OCI-LY1 (cell line): ENCODE measurements around the gene TMCO5A.

Experiments
- EZH2 ChIP-seq: fragments of 200-600 bp; sonication (generic), shearing (Covaris generic); IDR thresholded peaks from 2 replicates; pipeline ENCODE4 v1.8.0; 2017; ENCODE audit warnings: borderline replicate concordance, mixed run types, mild to moderate bottlenecking, antibody characterized with exemption, low read length, moderate library complexity, mixed read lengths
- TF ChIP-seq, protein P1 (sequence below): fragments of 200-600 bp; sonication (generic), shearing (Covaris generic); IDR thresholded peaks from 2 replicates; pipeline ENCODE4 v1.5.1; 2017; ENCODE audit warnings: mild to moderate bottlenecking, antibody characterized with exemption, low read length, moderate library complexity, mixed read lengths

DNA sequence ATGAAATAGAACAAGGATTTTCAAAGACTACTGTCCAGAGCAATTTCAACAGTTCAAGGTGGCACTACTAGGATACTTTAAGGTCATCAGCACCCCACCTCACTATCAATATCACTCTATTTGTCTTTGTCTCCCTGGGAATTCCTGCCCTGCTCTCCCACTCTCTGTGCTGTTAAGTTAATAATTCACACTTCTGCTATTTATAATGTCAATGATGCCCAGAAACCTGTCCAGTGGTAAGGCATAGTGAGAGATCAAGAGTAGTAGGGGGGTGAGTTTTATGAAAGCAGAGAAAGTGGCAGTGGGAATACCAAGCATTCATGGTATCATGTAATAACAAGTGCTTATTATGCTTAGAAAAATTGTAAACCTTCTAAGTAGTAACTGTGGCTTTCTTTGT is 7.3 kb downstream of the TMCO5A start:
- TF ChIP-seq, protein P1, sequence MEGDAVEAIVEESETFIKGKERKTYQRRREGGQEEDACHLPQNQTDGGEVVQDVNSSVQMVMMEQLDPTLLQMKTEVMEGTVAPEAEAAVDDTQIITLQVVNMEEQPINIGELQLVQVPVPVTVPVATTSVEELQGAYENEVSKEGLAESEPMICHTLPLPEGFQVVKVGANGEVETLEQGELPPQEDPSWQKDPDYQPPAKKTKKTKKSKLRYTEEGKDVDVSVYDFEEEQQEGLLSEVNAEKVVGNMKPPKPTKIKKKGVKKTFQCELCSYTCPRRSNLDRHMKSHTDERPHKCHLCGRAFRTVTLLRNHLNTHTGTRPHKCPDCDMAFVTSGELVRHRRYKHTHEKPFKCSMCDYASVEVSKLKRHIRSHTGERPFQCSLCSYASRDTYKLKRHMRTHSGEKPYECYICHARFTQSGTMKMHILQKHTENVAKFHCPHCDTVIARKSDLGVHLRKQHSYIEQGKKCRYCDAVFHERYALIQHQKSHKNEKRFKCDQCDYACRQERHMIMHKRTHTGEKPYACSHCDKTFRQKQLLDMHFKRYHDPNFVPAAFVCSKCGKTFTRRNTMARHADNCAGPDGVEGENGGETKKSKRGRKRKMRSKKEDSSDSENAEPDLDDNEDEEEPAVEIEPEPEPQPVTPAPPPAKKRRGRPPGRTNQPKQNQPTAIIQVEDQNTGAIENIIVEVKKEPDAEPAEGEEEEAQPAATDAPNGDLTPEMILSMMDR, result no peak
- no peak for TF ChIP-seq EZH2
